Liver (tissue), 3 donors: ENCODE data around the gene MEF2A.
"Not testable (repeated sequence)": the region's sequence is repeated elsewhere in the genome, so short reads cannot be mapped to it uniquely, and the experiment has no call there.

Experiments used
- RAD21 ChIP-seq, 2 donors: IDR thresholded peaks; 2 replicates each; pipeline ENCODE4 v1.6.1; 2016; ENCODE audit warnings: antibody characterized with exemption in 2 of 2, mild to moderate bottlenecking in 2 of 2
- RXRA ChIP-seq, 2 donors: IDR thresholded peaks; 2 replicates each; pipeline ENCODE4 v1.6.1; 2017 to 2018; ENCODE audit warnings: antibody characterized with exemption in 2 of 2, mild to moderate bottlenecking in 1 of 2
- TF ChIP-seq, protein P1 (sequence below): fragments of 150-350 bp; IDR thresholded peaks from 2 replicates; pipeline ENCODE4 v1.5.1; 2017; ENCODE audit warnings: improper control_type of control experiment, low read depth, low read length; ENCODE audit not compliant: missing input control
- TF ChIP-seq, protein P2 (sequence below): IDR thresholded peaks from 2 replicates; pipeline ENCODE4 v1.6.1; 2016; ENCODE audit warnings: antibody characterized with exemption
- TF ChIP-seq, protein P3 (sequence below): IDR thresholded peaks from 2 replicates; pipeline ENCODE4 v1.6.1; 2016; ENCODE audit warnings: antibody characterized with exemption, mild to moderate bottlenecking
- donor health status: healthy.
- donor health status: healthy.

DNA sequence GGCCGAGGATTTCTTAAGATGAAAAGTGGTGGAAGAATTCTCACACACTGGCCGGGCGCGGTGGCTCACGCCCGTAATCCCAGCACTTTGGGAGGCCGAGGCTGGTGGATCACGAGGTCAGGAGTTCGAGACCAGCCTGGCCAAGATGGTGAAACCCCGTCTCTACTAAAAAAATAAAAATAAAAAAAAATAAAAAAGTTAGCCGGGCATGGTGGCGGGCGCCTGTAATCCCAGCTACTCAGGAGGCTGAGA, 168.2 kb downstream of the MEF2A start:
- TF ChIP-seq, protein P1, sequence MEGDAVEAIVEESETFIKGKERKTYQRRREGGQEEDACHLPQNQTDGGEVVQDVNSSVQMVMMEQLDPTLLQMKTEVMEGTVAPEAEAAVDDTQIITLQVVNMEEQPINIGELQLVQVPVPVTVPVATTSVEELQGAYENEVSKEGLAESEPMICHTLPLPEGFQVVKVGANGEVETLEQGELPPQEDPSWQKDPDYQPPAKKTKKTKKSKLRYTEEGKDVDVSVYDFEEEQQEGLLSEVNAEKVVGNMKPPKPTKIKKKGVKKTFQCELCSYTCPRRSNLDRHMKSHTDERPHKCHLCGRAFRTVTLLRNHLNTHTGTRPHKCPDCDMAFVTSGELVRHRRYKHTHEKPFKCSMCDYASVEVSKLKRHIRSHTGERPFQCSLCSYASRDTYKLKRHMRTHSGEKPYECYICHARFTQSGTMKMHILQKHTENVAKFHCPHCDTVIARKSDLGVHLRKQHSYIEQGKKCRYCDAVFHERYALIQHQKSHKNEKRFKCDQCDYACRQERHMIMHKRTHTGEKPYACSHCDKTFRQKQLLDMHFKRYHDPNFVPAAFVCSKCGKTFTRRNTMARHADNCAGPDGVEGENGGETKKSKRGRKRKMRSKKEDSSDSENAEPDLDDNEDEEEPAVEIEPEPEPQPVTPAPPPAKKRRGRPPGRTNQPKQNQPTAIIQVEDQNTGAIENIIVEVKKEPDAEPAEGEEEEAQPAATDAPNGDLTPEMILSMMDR: not testable (repeated sequence)
- not testable (repeated sequence) for TF ChIP-seq RAD21, RXRA (IDR thresholded peaks at IDR 0.05)
- TF ChIP-seq, protein P2, sequence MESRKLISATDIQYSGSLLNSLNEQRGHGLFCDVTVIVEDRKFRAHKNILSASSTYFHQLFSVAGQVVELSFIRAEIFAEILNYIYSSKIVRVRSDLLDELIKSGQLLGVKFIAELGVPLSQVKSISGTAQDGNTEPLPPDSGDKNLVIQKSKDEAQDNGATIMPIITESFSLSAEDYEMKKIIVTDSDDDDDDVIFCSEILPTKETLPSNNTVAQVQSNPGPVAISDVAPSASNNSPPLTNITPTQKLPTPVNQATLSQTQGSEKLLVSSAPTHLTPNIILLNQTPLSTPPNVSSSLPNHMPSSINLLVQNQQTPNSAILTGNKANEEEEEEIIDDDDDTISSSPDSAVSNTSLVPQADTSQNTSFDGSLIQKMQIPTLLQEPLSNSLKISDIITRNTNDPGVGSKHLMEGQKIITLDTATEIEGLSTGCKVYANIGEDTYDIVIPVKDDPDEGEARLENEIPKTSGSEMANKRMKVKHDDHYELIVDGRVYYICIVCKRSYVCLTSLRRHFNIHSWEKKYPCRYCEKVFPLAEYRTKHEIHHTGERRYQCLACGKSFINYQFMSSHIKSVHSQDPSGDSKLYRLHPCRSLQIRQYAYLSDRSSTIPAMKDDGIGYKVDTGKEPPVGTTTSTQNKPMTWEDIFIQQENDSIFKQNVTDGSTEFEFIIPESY: not testable (repeated sequence)
- TF ChIP-seq, protein P3, sequence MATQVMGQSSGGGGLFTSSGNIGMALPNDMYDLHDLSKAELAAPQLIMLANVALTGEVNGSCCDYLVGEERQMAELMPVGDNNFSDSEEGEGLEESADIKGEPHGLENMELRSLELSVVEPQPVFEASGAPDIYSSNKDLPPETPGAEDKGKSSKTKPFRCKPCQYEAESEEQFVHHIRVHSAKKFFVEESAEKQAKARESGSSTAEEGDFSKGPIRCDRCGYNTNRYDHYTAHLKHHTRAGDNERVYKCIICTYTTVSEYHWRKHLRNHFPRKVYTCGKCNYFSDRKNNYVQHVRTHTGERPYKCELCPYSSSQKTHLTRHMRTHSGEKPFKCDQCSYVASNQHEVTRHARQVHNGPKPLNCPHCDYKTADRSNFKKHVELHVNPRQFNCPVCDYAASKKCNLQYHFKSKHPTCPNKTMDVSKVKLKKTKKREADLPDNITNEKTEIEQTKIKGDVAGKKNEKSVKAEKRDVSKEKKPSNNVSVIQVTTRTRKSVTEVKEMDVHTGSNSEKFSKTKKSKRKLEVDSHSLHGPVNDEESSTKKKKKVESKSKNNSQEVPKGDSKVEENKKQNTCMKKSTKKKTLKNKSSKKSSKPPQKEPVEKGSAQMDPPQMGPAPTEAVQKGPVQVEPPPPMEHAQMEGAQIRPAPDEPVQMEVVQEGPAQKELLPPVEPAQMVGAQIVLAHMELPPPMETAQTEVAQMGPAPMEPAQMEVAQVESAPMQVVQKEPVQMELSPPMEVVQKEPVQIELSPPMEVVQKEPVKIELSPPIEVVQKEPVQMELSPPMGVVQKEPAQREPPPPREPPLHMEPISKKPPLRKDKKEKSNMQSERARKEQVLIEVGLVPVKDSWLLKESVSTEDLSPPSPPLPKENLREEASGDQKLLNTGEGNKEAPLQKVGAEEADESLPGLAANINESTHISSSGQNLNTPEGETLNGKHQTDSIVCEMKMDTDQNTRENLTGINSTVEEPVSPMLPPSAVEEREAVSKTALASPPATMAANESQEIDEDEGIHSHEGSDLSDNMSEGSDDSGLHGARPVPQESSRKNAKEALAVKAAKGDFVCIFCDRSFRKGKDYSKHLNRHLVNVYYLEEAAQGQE: not testable (repeated sequence)
